ENCODE data around the gene ERCC6L2.

- TF ChIP-seq CTCF (IDR thresholded peaks at IDR 0.05; ENCODE audit: low read depth, low read length) (no peak), MAX (IDR thresholded peaks at IDR 0.05; ENCODE audit: low read depth, low read length) (no peak), POLR2A (IDR thresholded peaks at IDR 0.05; ENCODE audit: extremely low read depth, insufficient read length) (no peak)
Observed at GRCh38 chr9:95920017-95920416, 44.5 kb downstream of the ERCC6L2 start.

Data from NB4 (cell line).